ENCODE data around the gene CCL15. TPM values are rescaled to one million over a fixed set of nuclear protein-coding genes. Genes with fewer than 3 reads are reported as not detected.

CCL15 gene
- total RNA-seq, 1 donor from 2014 or later, result not detected

DNA sequence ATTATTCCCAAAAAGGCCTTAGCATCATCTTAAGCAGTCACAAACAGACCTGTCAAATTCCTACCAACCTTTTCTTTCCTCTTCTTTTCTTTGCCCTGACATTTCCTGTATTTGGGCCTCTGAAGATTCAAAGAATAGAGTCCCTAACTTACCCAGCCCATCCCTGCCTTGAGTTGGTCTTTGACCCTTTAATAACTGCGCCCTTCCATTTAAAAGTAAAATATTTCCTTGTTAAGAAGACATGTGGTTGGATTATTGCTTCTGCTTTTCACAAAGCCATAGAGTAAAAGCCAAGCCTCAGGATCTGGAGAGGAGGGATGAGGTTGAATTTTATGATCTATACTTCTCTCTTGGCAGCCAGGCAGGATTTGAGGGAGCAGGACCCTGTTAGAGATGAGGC lies 29.6 kb upstream of the CCL15 start:
- no peak overlapping the region for H3K4me3 Mint-ChIP-seq (ENCODE audit: unreplicated experiment)

DNA sequence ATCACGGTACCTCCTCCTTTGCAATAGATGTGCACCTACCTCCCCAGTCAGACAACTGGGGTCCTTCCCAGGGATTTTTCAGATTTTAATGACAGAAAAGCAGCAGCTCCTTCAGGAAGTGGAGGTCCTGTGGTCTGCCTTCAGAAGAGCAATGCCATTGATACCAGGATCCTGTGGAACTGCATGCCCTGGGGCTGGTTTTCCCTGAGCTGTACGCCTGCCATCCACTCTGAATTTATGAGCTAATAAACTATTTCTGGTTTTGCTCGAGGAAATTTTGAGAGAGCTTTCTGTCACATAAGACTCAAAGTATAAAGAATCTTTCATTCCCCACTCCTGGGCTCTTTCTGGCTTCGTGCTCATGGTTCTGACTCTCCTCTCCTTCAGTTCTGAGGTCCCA lies 26.4 kb upstream of the CCL15 start:
- TF ChIP-seq, protein P1, sequence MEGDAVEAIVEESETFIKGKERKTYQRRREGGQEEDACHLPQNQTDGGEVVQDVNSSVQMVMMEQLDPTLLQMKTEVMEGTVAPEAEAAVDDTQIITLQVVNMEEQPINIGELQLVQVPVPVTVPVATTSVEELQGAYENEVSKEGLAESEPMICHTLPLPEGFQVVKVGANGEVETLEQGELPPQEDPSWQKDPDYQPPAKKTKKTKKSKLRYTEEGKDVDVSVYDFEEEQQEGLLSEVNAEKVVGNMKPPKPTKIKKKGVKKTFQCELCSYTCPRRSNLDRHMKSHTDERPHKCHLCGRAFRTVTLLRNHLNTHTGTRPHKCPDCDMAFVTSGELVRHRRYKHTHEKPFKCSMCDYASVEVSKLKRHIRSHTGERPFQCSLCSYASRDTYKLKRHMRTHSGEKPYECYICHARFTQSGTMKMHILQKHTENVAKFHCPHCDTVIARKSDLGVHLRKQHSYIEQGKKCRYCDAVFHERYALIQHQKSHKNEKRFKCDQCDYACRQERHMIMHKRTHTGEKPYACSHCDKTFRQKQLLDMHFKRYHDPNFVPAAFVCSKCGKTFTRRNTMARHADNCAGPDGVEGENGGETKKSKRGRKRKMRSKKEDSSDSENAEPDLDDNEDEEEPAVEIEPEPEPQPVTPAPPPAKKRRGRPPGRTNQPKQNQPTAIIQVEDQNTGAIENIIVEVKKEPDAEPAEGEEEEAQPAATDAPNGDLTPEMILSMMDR (IDR thresholded peaks at IDR 0.05), result no peak
- H3K36me3 Mint-ChIP-seq (ENCODE audit: unreplicated experiment), result no peaks in the 10 kb centered on the region
- no peaks in the 10 kb centered on the region for H3K9me3 Mint-ChIP-seq (ENCODE audit: unreplicated experiment)
- H3K4me1 Mint-ChIP-seq (ENCODE audit: unreplicated experiment), result no peaks in the 10 kb centered on the region
- H3K27ac Mint-ChIP-seq (ENCODE audit: unreplicated experiment), result no peak overlapping the region
- peaks cover 2% of the 10 kb centered on the region for H3K27me3 Mint-ChIP-seq (ENCODE audit: unreplicated experiment)
- no peak for DNase-seq (ENCODE audit: extremely low spot score, unreplicated experiment)
- H3K4me3 Mint-ChIP-seq (ENCODE audit: unreplicated experiment), result no peak overlapping the region

More for the DNA sequence above, 29.6 kb upstream of the CCL15 start:
- H3K4me1 Mint-ChIP-seq (ENCODE audit: unreplicated experiment), result no peaks in the 10 kb centered on the region
- DNase-seq (ENCODE audit: extremely low spot score, unreplicated experiment), result no peak
- peaks cover 2% of the 10 kb centered on the region for H3K27me3 Mint-ChIP-seq (ENCODE audit: unreplicated experiment)
- TF ChIP-seq, protein P1 (IDR thresholded peaks at IDR 0.05), result no peak
- no peak overlapping the region for H3K27ac Mint-ChIP-seq (ENCODE audit: unreplicated experiment)
- H3K36me3 Mint-ChIP-seq (ENCODE audit: unreplicated experiment), result no peaks in the 10 kb centered on the region
- H3K9me3 Mint-ChIP-seq (ENCODE audit: unreplicated experiment), result no peaks in the 10 kb centered on the region

DNA sequence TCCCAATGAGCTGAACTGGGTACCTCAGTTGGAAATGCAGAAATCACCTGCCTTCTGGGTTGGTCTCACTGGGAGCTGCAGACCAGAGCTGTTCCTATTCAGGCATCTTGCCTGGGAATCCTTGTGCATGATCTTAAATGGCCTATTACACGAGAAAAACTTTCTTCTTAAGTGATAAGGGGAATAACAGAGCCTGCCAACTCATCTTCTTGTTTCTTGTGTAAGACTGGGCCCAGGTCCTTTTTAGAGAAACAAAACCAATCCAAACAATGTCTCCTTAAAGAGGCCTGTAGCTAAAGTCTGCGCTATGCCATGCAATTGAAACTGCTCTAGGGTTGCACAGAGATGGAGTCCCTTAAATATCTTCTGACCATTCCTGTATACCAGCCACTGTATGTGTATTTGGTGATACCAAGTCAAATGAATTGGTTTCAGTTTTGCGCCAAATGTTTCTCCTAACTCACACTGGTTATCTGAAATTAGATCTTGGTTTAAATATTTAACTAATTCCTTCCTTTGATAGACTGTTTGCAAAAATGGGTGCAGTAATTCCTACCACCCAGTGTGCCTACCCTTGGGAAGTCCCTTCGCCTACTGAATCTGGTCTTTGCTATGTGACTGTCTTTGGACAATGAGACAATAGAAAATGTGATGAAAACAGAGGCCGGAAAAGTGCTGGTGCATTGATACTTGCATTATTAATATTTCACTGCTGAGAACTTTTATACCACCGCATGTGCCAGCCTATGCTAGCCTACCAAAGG lies 22.9 kb upstream of the CCL15 start:
- TF ChIP-seq, protein P1 (IDR thresholded peaks at IDR 0.05), result no peak
- no peak overlapping the region for H3K4me3 Mint-ChIP-seq (ENCODE audit: unreplicated experiment)
- H3K27ac Mint-ChIP-seq (ENCODE audit: unreplicated experiment), result no peak overlapping the region
- H3K27me3 Mint-ChIP-seq (ENCODE audit: unreplicated experiment), result peaks cover 27% of the 10 kb centered on the region
- H3K36me3 Mint-ChIP-seq (ENCODE audit: unreplicated experiment), result no peaks in the 10 kb centered on the region
- no peaks in the 10 kb centered on the region for H3K9me3 Mint-ChIP-seq (ENCODE audit: unreplicated experiment)
- no peak for DNase-seq (ENCODE audit: extremely low spot score, unreplicated experiment)
- H3K4me1 Mint-ChIP-seq (ENCODE audit: unreplicated experiment), result no peaks in the 10 kb centered on the region

DNA sequence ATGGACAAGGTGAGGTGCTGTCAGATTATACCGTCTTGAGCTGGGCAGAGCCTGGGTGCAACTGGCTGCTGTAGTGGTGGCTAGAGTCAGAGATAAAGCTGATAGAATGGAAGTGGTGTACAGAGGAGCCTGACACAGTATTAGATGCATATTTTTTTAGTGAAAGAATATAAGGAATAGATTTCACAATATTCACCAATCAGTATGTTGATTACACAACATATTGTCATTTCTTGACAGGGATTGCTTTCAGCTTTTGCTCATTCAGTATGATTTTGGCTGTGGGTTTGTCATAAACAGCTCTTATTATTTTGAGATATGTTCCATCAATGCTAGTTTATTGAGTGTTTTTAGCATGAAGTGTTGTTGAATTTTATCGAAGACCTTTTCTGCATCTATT lies 18.1 kb upstream of the CCL15 start:
- no peaks in the 10 kb centered on the region for H3K9me3 Mint-ChIP-seq (ENCODE audit: unreplicated experiment)
- H3K27ac Mint-ChIP-seq (ENCODE audit: unreplicated experiment), result no peak overlapping the region
- TF ChIP-seq, protein P1 (IDR thresholded peaks at IDR 0.05), result no peak
- H3K36me3 Mint-ChIP-seq (ENCODE audit: unreplicated experiment), result no peaks in the 10 kb centered on the region
- DNase-seq (ENCODE audit: extremely low spot score, unreplicated experiment), result no peak
- H3K4me1 Mint-ChIP-seq (ENCODE audit: unreplicated experiment), result no peaks in the 10 kb centered on the region
- peaks cover 28% of the 10 kb centered on the region for H3K27me3 Mint-ChIP-seq (ENCODE audit: unreplicated experiment)
- no peak overlapping the region for H3K4me3 Mint-ChIP-seq (ENCODE audit: unreplicated experiment)

DNA sequence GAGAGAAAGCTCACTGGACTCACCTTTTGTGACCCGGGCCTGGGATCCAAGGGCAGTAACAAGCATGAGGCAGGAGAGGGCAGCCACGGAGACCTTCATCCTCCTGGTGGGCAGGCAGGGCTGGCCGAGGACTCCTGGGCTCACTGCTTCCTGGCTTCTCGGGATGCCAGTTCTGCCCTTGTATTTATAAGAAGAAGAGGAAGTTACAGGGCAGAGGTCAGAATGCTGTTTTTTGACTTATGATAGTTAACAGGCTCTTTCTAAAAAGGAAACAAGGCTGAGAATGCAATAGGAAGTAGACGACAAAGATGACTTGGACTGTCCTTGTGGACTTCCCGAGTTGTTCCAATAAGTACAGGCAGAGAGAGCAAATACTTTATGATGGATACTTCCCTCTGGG lies 16.4 kb upstream of the CCL15 start, which contains the start of gene CCL23:
Gene CCL23, minus strand, starts transcription at position 174 of the 400 bp plus-strand sequence. Its CDS starts 75 bp downstream, at position 99.
- no peaks in the 10 kb centered on the region for H3K9me3 Mint-ChIP-seq (ENCODE audit: unreplicated experiment)
- TF ChIP-seq, protein P1 (IDR thresholded peaks at IDR 0.05), result no peak
- no peaks in the 10 kb centered on the region for H3K36me3 Mint-ChIP-seq (ENCODE audit: unreplicated experiment)
- DNase-seq (ENCODE audit: extremely low spot score, unreplicated experiment), result no peak
- H3K4me3 Mint-ChIP-seq (ENCODE audit: unreplicated experiment), result no peak within 1 kb of the TSS
- no peak within 1 kb of the TSS for H3K27ac Mint-ChIP-seq (ENCODE audit: unreplicated experiment)
- peaks cover 28% of the 10 kb centered on the region for H3K27me3 Mint-ChIP-seq (ENCODE audit: unreplicated experiment)
- H3K4me1 Mint-ChIP-seq (ENCODE audit: unreplicated experiment), result no peaks in the 10 kb centered on the region
